Mesendoderm (in vitro differentiated cells): ENCODE measurements around the gene CHRM2.

ENCODE experiments used
- DNase-seq: peaks from one replicate; pipeline ENCODE4 v3.0.0; 2013
- H2AK5ac ChIP-seq: 2 replicates; pipeline ENCODE4 v1.6.1; 2013; ENCODE audit warnings: low read length, inconsistent platforms
- H2BK120ac ChIP-seq: 2 replicates; pipeline ENCODE4 v1.6.1; 2013; ENCODE audit warnings: low read depth, mild to moderate bottlenecking, low read length, moderate library complexity, mixed read lengths
- H2BK15ac ChIP-seq: replicated peaks from 2 replicates; pipeline ENCODE4 v1.6.1; 2013; ENCODE audit warnings: low read depth, mild to moderate bottlenecking, moderate library complexity
- H2BK5ac ChIP-seq: 2 replicates; pipeline ENCODE4 v1.6.1; 2013; ENCODE audit warnings: low read length, inconsistent platforms
- H3K18ac ChIP-seq: 2 replicates; pipeline ENCODE4 v1.6.1; 2013; ENCODE audit warnings: mild to moderate bottlenecking, low read length, mixed read lengths
- H3K23ac ChIP-seq: one replicate; pipeline ENCODE4 v1.6.1; 2013; ENCODE audit warnings: low read length
- H3K27ac ChIP-seq: 2 replicates; pipeline ENCODE4 v1.5.1; 2013; ENCODE audit warnings: low read depth, mild to moderate bottlenecking, inconsistent platforms, low read length, moderate library complexity
- H3K27me3 ChIP-seq: 2 replicates; pipeline ENCODE4 v1.6.1; 2013; ENCODE audit warnings: low read length, control low read depth, mild to moderate bottlenecking, inconsistent platforms; ENCODE audit not compliant: insufficient read depth, poor library complexity
- H3K36me3 ChIP-seq: 2 replicates; pipeline ENCODE4 v1.6.1; 2013; ENCODE audit warnings: low read length, inconsistent platforms; ENCODE audit not compliant: control insufficient read depth, insufficient read depth
- H3K4ac ChIP-seq: one replicate; pipeline ENCODE4 v1.6.1; 2013; ENCODE audit warnings: low read depth, mild to moderate bottlenecking, low read length, moderate library complexity
- H3K4me1 ChIP-seq: 2 replicates; pipeline ENCODE4 v1.6.1; 2013; ENCODE audit warnings: low read depth, low read length, inconsistent platforms; ENCODE audit not compliant: control insufficient read depth
- H3K4me2 ChIP-seq: 2 replicates; pipeline ENCODE4 v1.6.1; 2013; ENCODE audit warnings: low read length
- H3K4me3 ChIP-seq: 2 replicates; pipeline ENCODE4 v1.5.1; 2013; ENCODE audit warnings: mild to moderate bottlenecking, low read length
- H3K56ac ChIP-seq: one replicate; pipeline ENCODE4 v1.6.1; 2013; ENCODE audit warnings: low read length
- H3K79me1 ChIP-seq: 2 replicates; pipeline ENCODE4 v1.6.1; 2013; ENCODE audit warnings: low read length, inconsistent platforms
- H3K79me2 ChIP-seq: 2 replicates; pipeline ENCODE4 v1.6.1; 2013; ENCODE audit warnings: mild to moderate bottlenecking, low read length; ENCODE audit not compliant: control insufficient read depth, insufficient read depth
- H3K9ac ChIP-seq: 2 replicates; pipeline ENCODE4 v1.6.1; 2013; ENCODE audit warnings: low read length, inconsistent platforms
- H4K5ac ChIP-seq: one replicate; pipeline ENCODE4 v1.6.1; 2013; ENCODE audit warnings: low read length
- H4K8ac ChIP-seq: one replicate; pipeline ENCODE4 v1.6.1; 2013; ENCODE audit warnings: low read depth, mild to moderate bottlenecking, control low read depth, low read length, moderate library complexity
- WGBS: extraction: QIAGEN DNeasy Blood & Tissue Kit; methylation state at CpG from one replicate; pipeline ENCODE4 v1.1.7; 2013; ENCODE audit warnings: low lambda C conversion rate, missing lambda C conversion rate; ENCODE audit not compliant: insufficient coverage; ENCODE audit errors: extremely low coverage; 5-methylcytosine and 5-hydroxymethylcytosine counted together

The CHRM2 gene

GRCh38 chr7:136950331-136950730 lies 81.9 kb downstream of the CHRM2 start:
- Histone ChIP-seq H3K79me2 (no peaks in the 10 kb centered on the region), H2BK15ac (no peak overlapping the region), H3K23ac (no peak overlapping the region), H4K5ac (no peak overlapping the region), H3K18ac (no peak overlapping the region), H3K4me2 (no peak overlapping the region), H3K36me3 (no peaks in the 10 kb centered on the region), H3K9ac (no peak overlapping the region), H3K56ac (no peak overlapping the region), H4K8ac (no peak overlapping the region), H2AK5ac (no peak overlapping the region), H3K27me3 (no peaks in the 10 kb centered on the region), H2BK120ac (no peak overlapping the region), H3K4me1 (no peaks in the 10 kb centered on the region), H3K79me1 (no peaks in the 10 kb centered on the region), H3K27ac (no peak overlapping the region), H2BK5ac (no peak overlapping the region), H3K4ac (no peak overlapping the region), H3K4me3 (no peak overlapping the region)
- no CpG with 5 or more reads among the region's 3 CpGs for WGBS
- DNase-seq: no peak

DNA sequence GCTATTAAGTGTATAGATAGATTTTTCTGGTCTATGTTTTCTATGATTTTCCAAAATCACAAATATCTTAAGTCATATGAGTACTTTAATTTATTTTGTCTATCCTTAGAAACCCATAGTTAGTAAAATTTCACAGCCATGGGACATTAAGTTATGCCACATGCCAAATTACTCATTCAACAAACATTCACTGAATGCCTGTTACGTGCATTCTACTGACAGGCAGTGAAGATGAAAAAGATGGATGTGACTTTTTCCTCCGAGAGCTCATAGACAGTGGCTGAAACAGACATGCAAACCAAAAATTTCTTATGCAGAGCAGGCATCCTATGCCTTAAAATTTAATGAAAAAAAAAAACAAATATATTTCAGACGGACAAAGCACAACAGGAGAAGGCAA lies 84.9 kb downstream of the CHRM2 start:
- Histone ChIP-seq H3K79me1 (no peaks in the 10 kb centered on the region), H3K4me1 (no peaks in the 10 kb centered on the region), H3K56ac (no peak overlapping the region), H4K8ac (no peak overlapping the region), H2BK5ac (no peak overlapping the region), H2BK15ac (no peak overlapping the region), H3K4me3 (no peak overlapping the region), H3K27ac (no peak overlapping the region), H3K9ac (no peak overlapping the region), H3K27me3 (no peaks in the 10 kb centered on the region), H2BK120ac (no peak overlapping the region), H3K18ac (no peak overlapping the region), H3K79me2 (no peaks in the 10 kb centered on the region), H3K36me3 (no peaks in the 10 kb centered on the region), H3K4ac (no peak overlapping the region), H3K23ac (no peak overlapping the region), H3K4me2 (no peak overlapping the region), H2AK5ac (no peak overlapping the region), H4K5ac (no peak overlapping the region)
- no peak for DNase-seq
- WGBS: no CpG with 5 or more reads among the region's 3 CpGs

- Histone ChIP-seq H2AK5ac (no peak overlapping the region), H3K9ac (no peak overlapping the region), H2BK15ac (no peak overlapping the region), H3K79me1 (no peaks in the 10 kb centered on the region), H3K56ac (no peak overlapping the region), H2BK120ac (no peak overlapping the region), H3K4me3 (no peak overlapping the region), H3K27me3 (no peaks in the 10 kb centered on the region), H4K8ac (no peak overlapping the region), H3K27ac (no peak overlapping the region), H3K4me2 (no peak overlapping the region), H3K4me1 (no peaks in the 10 kb centered on the region), H3K79me2 (no peaks in the 10 kb centered on the region), H4K5ac (no peak overlapping the region), H3K36me3 (no peaks in the 10 kb centered on the region), H2BK5ac (no peak overlapping the region), H3K4ac (no peak overlapping the region), H3K18ac (no peak overlapping the region), H3K23ac (no peak overlapping the region)
- DNase-seq: no peak
- no CpG with 5 or more reads among the region's 1 CpG for WGBS
These were observed 87.8 kb downstream of the CHRM2 start for GRCh38 chr7:136956232-136956631.

DNA sequence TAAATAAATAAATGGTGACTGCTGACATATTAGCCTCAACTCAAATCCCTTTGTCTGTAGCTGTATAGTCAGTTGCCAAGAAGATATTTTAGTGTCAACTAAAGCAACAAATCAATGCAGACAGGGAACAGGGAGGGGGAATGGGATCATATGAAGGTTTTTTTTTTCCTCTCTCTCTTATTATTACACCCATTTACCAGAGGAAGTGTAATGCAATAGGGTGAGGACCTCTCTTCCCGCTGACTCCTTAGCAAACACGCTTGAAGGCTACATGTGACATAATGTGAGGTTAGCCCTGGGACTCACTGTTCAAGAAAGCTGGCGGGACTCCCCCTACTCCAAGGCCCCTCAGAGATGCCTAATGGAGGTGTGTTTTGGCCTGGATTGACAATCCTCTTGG lies 88.2 kb downstream of the CHRM2 start:
- H3K27ac ChIP-seq: no peak overlapping the region

DNA sequence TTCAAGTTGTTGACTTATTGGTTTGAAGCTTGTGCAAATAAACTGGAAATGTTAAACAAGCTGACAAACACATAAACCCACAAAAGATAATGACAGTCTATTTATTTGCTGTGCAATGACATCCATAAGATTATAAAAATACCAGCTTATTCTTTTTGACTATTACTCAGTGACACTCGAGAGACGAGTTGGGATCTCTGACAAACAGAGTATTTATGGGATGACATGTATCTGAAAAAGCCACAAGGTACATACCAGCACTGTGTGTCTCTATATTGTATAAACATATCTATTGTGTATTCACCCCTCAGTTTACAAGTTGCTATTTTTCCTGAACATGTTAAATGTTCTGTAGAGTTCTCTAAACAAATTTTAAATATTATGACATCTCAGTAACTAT lies 88.9 kb downstream of the CHRM2 start:
- H2BK15ac ChIP-seq: no peak overlapping the region
- DNase-seq: no peak

More for the DNA sequence above, 88.2 kb downstream of the CHRM2 start:
- Histone ChIP-seq H3K18ac (no peak overlapping the region), H3K9ac (no peak overlapping the region), H2BK15ac (no peak overlapping the region), H3K27me3 (no peaks in the 10 kb centered on the region), H4K8ac (no peak overlapping the region), H3K23ac (no peak overlapping the region), H3K4ac (no peak overlapping the region), H3K79me1 (no peaks in the 10 kb centered on the region), H3K36me3 (no peaks in the 10 kb centered on the region), H3K56ac (no peak overlapping the region), H2BK120ac (no peak overlapping the region), H4K5ac (no peak overlapping the region), H2BK5ac (no peak overlapping the region), H3K79me2 (no peaks in the 10 kb centered on the region), H2AK5ac (no peak overlapping the region), H3K4me1 (no peaks in the 10 kb centered on the region), H3K4me2 (no peak overlapping the region), H3K4me3 (no peak overlapping the region)
- WGBS: no CpG with 5 or more reads among the region's 3 CpGs
- no peak for DNase-seq

GRCh38 chr7:136958016-136958415 lies 89.6 kb downstream of the CHRM2 start:
- no peak for DNase-seq
- WGBS: no CpG with 5 or more reads among the region's 2 CpGs

More for the DNA sequence above, 88.9 kb downstream of the CHRM2 start:
- H3K4ac ChIP-seq: no peak overlapping the region
- no peak overlapping the region for H3K56ac ChIP-seq
- H3K4me1 ChIP-seq: no peaks in the 10 kb centered on the region
- H3K9ac ChIP-seq: no peak overlapping the region
- H3K23ac ChIP-seq: no peak overlapping the region
- H3K18ac ChIP-seq: no peak overlapping the region
- H2BK120ac ChIP-seq: no peak overlapping the region
- H3K27me3 ChIP-seq: no peaks in the 10 kb centered on the region
- H3K79me1 ChIP-seq: no peaks in the 10 kb centered on the region
- no peak overlapping the region for H4K8ac ChIP-seq
- H3K4me3 ChIP-seq: no peak overlapping the region
- H3K79me2 ChIP-seq: no peaks in the 10 kb centered on the region
- no CpG with 5 or more reads among the region's 2 CpGs for WGBS
- no peak overlapping the region for H2AK5ac ChIP-seq
- H4K5ac ChIP-seq: no peak overlapping the region
- H3K27ac ChIP-seq: no peak overlapping the region
- no peak overlapping the region for H2BK5ac ChIP-seq
- H3K36me3 ChIP-seq: no peaks in the 10 kb centered on the region
- no peak overlapping the region for H3K4me2 ChIP-seq

More at GRCh38 chr7:136958016-136958415, 89.6 kb downstream of the CHRM2 start:
- Histone ChIP-seq H3K36me3 (no peaks in the 10 kb centered on the region), H2BK120ac (no peak overlapping the region), H3K18ac (no peak overlapping the region), H3K79me1 (no peaks in the 10 kb centered on the region), H3K79me2 (no peaks in the 10 kb centered on the region), H2BK5ac (no peak overlapping the region), H3K4ac (no peak overlapping the region), H3K4me1 (no peaks in the 10 kb centered on the region), H4K5ac (no peak overlapping the region), H3K4me2 (no peak overlapping the region), H4K8ac (no peak overlapping the region), H3K27me3 (no peaks in the 10 kb centered on the region), H3K23ac (no peak overlapping the region), H3K4me3 (no peak overlapping the region), H3K56ac (no peak overlapping the region), H3K27ac (no peak overlapping the region), H2AK5ac (no peak overlapping the region), H3K9ac (no peak overlapping the region), H2BK15ac (no peak overlapping the region)
